CD4-positive, alpha-beta T cell treated with Interleukin-4 for 4 hours (primary cell): ENCODE results near the gene PPCDC.
A peak's percentile ranks its signal among the peaks of the same experiment; 100 is the strongest.

Experiments used
- DNase-seq: peaks from one replicate; pipeline ENCODE4 v3.0.0-alpha.2; 2020

The PPCDC gene

DNA sequence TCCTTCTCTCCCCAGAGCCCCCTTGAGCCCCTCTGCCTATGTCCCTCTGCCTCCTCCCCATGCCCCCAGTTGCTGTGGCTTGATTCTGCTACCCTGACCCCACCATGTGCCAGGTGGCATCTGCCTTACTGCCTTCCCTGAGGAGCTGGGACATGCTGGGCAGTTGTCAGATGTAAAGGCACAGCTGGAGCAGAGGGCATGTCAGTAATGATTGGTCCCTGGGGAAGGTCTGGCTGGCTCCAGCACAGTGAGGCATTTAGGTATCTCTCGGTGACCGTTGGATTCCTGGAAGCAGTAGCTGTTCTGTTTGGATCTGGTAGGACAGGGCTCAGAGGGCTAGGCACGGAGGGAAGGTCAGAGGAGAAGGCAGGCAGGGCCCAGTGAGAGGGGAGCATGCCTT lies 3.5 kb upstream of the PPCDC start:
- DNase-seq = no peak

- DNase-seq = no peak
Measured at GRCh38 chr15:75021341-75021740, 2.0 kb upstream of the PPCDC start.

GRCh38 chr15:75022783-75023180 lies 608 bp upstream of the PPCDC start:
- no peak for DNase-seq

DNA sequence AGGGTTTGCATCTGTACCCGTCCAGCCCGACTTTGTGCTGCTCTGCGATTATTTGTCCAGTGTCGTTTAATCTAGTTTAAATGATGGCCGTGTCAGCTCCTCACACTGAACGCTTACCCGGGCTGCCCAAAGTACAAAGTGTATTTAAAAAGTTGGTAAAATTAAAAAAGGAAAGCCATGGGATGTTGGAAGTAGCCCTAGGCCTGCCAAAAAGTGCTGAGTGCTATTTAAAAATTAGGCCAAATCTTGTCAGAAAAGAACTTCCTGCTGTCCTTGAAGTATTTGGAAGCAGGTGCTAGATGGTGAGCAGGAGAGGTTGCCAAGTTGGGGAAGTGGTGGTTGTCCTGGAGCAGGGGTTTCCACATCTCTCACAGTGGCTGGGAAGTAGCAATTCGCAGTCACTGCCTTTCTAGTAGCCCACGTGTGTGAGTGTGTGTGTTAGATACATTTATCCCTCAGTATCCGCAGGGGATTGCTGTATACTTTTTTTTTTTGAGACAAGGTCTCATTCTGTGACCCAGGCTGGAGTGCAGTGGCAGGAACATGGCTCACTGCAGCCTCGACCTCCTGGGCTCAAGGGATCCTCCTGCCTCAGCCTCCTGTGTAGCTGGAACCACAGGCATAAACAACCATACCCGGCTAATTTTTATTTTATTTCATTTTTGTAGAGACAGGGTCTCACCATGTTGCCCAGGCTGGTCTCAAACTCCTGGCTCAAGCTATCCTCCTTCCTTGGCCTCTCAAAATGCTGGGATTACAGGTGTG lies 664 bp downstream of the PPCDC start:
- no peak for DNase-seq

DNA sequence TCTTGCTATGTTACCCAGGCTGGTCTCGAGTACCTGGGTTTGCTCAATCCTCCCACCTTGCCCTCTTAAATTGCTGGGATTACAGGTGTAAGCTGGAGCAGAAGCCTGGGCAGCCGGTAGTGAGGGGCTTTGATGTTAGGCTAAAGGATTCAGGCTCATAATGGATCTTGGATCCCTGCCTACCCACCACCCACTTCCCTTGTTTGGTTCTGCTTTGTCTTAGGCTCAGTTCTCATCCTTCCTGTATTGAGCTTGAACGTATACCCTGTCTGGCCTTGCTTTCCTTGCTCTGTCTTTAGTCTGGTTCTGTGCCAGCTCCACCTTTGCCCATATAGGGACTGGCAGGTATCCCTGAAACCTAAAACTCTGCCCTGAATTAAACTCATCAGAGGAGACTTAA lies 1.7 kb downstream of the PPCDC start:
- no peak for DNase-seq

- no peak for DNase-seq
Measured at GRCh38 chr15:75025548-75026260, 2.3 kb downstream of the PPCDC start.

DNA sequence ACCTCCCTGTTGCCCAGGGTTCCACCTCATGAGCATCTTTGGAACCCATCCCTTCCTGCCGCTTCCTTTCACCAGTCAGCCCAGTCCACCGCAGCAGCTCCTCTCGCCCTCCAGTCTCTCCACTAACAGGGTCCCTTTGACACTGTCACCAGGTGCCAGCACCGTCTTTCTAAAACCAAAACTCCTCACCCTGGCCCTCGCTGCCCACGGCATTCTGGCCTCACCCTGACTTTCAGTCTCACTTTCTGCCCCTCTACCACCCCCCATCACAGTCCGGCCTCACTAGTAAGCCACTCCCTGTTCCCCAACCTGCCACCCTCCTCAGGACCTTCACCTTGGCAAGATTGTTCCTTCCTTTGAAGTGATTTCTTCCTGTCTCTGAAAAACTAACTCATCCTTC lies 4.2 kb downstream of the PPCDC start:
- DNase-seq = no peak

DNA sequence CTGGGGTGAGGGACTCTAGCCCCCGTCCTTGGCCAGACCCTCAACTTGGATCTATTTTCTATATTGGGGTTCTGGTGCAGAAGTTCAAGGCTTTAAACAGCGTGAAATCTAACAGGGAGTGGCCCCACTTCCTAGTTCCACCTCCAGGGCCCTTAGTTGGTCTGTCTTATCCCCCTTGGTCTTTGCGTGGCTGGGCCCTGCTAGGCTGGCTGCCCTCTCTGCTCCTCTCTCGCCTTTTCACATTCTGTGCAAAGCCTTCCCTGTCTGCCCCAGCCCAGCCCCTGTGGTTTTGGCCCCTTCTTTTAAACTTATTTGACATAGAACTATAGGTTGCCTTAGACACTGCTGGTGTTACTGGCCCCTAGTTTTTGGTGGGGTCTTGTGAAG lies 5.6 kb downstream of the PPCDC start:
- DNase-seq = no peak

DNA sequence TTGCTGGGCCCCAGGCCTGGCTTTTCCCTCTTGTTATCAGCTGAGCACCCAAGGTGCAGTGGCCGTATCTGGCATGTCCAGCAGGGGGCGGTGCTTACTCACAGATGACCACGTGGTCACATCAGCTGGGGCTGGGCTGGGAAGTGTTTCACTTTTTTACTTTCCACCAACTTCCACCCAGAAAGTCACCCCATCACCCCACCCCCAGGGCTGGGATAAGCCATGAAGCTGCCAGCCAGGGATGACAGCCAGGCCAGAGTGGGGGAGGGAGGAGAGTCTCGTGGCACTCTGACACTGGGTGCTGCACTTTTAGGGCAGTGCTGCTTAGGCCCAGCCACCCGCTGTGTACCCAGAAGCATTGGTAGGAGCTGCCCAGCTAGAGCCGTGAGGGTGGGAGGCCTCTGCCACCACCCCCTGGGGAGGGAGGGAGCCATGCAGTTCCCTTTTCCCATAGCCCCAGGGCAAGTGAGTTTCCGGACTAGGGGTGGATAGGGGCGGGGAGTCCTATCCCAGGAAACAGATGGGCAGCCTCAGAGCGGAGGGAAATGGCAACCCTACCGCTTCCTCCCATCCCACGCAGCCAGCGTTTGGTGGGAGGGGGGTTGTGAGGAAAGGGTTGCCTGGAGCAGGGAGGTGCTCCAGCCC lies 6.1 kb downstream of the PPCDC start:
- DNase-seq = peak; percentile 81

DNA sequence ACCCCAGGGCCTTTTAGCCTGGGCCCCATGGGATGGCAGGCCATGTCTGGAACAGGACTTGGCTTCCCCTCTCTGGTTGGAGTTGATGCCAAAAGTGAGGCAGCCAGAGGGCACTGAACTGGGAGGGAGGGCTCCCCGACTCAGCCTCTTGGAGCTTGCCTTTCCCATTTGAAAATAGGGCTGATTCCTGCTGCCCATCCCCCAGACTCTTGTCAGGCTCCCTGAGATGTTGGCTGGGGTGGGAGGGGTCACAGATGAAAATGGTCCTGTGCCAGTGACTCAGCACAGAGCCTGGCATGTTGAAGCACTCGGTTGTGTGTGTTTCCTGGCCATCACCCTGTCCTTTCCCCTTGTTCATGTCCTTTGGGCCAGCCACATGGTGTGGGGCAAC lies 6.6 kb downstream of the PPCDC start:
- no peak for DNase-seq

- DNase-seq = no peak
Measured at GRCh38 chr15:75030424-75030823, 7.0 kb downstream of the PPCDC start.

GRCh38 chr15:75031848-75032247 lies 8.5 kb downstream of the PPCDC start:
- no peak for DNase-seq

DNA sequence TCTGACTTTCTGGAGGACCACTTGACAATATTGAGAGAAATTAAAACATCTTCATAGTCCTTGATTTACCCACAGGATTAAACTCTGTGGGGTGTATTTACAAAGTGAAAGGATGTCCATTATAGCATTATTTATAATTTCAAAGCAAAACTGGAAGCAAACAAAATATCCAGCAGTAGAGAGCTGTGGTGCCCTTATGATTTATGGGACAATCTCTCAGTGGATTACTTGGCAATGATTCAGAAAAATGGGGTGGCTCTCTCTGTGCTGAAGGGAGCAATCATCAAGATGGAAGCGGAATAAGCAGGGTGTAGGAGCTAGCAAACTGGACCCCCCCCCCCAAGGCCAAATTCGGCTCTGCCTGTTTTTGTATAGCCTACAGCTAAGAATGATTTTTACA lies 9.0 kb downstream of the PPCDC start:
- DNase-seq = no peak

- no peak for DNase-seq
Measured at GRCh38 chr15:75033809-75034208, 10.4 kb downstream of the PPCDC start.

- DNase-seq = no peak
Measured at GRCh38 chr15:75034615-75035014, 11.2 kb downstream of the PPCDC start.

GRCh38 chr15:75036212-75036616 lies 12.8 kb downstream of the PPCDC start:
- no peak for DNase-seq

DNA sequence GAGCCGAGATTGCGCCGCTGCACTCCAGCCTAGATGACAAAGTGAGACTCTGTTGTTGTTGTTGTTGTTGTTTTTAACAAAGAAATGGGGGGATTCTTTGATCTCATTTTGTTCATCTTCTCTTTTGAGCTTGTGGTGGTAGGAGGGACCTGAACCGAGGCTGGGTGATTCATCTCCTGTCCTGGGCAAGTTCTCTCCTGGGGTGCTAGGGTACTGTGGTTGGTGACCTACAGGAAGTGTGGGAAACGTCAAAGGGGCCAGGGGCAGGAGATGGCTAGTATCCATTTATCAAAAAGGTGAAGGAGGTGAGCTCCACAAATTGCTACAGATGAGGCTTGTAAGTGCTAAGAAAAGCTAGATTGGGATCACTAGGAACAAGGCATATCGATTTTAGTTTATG lies 14.3 kb downstream of the PPCDC start:
- no peak for DNase-seq

- DNase-seq = no peak
Measured at GRCh38 chr15:75038231-75038630, 14.8 kb downstream of the PPCDC start.

DNA sequence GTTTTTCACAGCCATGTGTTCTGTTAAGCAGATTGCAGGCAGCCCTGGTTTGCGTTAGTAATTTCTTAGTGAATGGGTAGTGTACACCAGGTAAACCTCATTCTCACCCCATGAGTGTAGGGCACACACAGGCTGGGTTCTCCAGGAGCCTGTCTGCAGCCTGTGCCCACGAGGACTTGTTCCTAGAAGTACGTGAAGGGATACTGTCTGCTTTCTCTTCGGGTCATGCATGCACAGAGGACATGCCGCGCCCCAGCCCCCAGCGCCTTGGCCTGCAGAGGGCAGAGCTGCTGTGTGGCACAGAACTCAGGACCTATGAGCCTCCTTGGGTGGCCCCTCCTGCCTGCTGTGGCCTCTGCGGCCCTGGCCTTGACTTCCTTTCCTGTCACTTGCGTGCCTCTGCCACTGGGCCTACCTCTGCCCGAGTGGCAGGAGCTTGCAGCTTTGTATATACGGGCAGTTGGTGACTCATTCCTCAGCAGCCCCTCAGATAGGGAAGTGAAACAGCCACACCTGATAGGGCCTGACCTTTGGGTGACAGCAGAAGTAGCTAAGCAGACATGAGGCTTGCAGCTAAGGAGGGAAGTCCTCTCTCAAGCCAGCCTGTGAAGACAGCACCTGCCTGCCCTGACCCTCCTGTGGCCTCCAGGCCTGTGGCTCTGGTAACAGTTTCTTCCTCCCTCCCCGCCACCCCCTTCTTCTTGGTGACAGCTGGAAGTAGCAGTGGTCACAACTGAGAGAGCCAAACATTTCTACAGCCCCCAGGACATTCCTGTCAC lies 19.5 kb downstream of the PPCDC start:
- DNase-seq = peak; percentile 67

DNA sequence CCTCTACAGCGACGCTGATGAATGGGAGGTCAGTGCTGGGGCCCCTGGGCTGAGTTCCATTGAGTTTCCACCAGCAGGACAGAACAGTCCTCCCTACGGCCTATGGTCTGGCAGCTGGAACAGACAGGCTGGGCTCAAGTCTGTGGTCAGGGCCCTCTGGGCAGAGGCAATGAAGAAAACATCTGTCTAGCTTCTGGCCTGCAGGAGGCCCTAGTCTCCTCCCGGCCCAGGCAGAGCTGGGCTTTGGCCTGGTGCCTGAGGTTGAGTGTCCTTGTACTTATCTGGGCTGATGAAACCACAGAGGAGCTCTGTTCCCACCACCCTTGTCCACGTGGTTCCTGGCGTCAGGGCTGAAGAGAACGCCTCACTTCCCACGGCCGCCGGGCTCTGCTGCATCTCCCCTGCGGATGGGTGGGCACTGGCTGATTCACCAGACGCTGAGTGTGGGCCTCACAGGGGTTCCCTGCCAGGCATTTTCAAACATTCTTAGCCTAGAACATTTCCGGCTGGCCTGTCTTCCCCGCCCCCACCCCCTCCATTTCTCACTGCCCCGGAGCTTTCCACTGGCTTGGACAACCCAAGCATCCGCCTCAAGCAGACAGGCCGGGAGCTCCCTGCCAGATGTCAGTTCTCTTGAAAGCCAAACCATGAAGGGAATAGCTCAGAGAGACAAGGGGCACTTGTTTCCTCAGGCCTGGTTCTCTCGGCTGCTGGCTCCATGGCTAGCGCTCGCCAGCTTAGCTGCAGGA lies 20.3 kb downstream of the PPCDC start:
- peak; percentile 37 for DNase-seq

DNA sequence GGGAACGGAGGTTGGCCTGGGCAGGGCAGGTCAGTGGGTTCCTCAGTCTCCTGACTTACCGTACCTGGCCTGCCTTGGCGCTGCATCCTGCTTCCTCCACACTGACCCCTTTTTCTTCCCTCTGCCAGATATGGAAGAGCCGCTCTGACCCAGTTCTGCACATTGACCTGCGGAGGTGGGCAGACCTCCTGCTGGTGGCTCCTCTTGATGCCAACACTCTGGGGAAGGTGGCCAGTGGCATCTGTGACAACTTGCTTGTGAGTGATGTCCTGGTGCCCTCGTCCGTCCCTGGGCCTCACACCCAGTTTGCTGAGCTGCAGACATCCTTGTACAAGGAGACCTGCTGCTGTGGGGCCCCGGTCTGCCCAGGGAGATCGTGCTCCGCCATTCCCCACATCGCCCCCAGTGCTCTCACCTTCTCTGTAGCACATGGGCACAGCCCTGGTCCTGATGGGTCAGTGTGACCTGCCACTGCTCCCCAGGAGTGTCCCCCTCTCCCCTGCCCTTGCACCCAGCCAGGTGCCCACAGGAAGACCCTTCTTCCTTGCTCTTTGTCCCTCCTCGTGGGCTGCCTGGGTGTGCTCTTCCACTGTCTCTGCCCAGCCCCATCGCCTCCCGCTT lies 21.0 kb downstream of the PPCDC start:
- DNase-seq = no peak

GRCh38 chr15:75045332-75046015 lies 22.1 kb downstream of the PPCDC start:
- no peak for DNase-seq
